HepG2 (cell line): Measurements from ENCODE around the gene CITED2. TPM values are rescaled to one million over a fixed set of nuclear protein-coding genes. Genes with fewer than 3 reads are reported as not detected.

Source experiments
- ARNTL ChIP-seq: sonication (generic); formaldehyde crosslinking; IDR thresholded peaks from 2 replicates; pipeline ENCODE4 v1.4.0; 2020; ENCODE audit warnings: mild to moderate bottlenecking, missing genetic modification reagents
- FOSL1 ChIP-seq: sonication (generic); formaldehyde crosslinking; IDR thresholded peaks from 2 replicates; pipeline ENCODE4 v1.9.0; 2021; ENCODE audit warnings: missing genetic modification reagents, borderline replicate concordance
- HOXA9 ChIP-seq: sonication (generic); formaldehyde crosslinking; IDR thresholded peaks from 2 replicates; pipeline ENCODE4 v1.8.1; 2022; ENCODE audit warnings: missing genetic modification reagents, mild to moderate bottlenecking, moderate library complexity, borderline replicate concordance
- JUN ChIP-seq: sonication (generic); formaldehyde crosslinking; IDR thresholded peaks from 2 replicates; pipeline ENCODE4 v1.4.0; 2020; ENCODE audit warnings: mild to moderate bottlenecking, missing genetic modification reagents
- MBD4 ChIP-seq: IDR thresholded peaks from 2 replicates; pipeline ENCODE4 v1.6.1; 2012; ENCODE audit warnings: low read length, inconsistent platforms, borderline replicate concordance
- NR2F6 ChIP-seq, 2 experiments: IDR thresholded peaks; 2 replicates each; pipeline ENCODE4 v1.6.1; 2016; ENCODE audit warnings: antibody characterized with exemption in 1 of 2, mild to moderate bottlenecking in 1 of 2
- PCBP1 ChIP-seq: fragments of 200-400 bp; formaldehyde crosslinking; IDR thresholded peaks from 2 replicates; pipeline ENCODE4 v1.6.1; 2017; ENCODE audit warnings: mild to moderate bottlenecking, low read depth, low read length, borderline replicate concordance
- PCBP2 ChIP-seq: fragments of 200-400 bp; formaldehyde crosslinking; optimal IDR thresholded peaks from 2 replicates; pipeline ENCODE3; 2018; ENCODE audit warnings: low read length, low read depth; ENCODE audit not compliant: poor library complexity, severe bottlenecking
- SIX1 ChIP-seq: sonication (generic); formaldehyde crosslinking; IDR thresholded peaks from 2 replicates; pipeline ENCODE4 v1.4.0; 2020; ENCODE audit warnings: missing genetic modification reagents, borderline replicate concordance
- SMAD1 ChIP-seq: sonication (generic); formaldehyde crosslinking; IDR thresholded peaks from 2 replicates; pipeline ENCODE4 v1.4.0; 2020; ENCODE audit warnings: missing genetic modification reagents, low read depth, mild to moderate bottlenecking, borderline replicate concordance
- ZNF292 ChIP-seq: sonication (generic); formaldehyde crosslinking; IDR thresholded peaks from 2 replicates; pipeline ENCODE4 v1.8.1; 2022; ENCODE audit warnings: mild to moderate bottlenecking, low read depth, missing genetic modification reagents, borderline replicate concordance
- ZNF543 ChIP-seq: sonication (generic); formaldehyde crosslinking; IDR thresholded peaks from 2 replicates; pipeline ENCODE4 v1.4.0; 2020; ENCODE audit warnings: mild to moderate bottlenecking, missing genetic modification reagents
- ZNF598 ChIP-seq: sonication (generic); formaldehyde crosslinking; IDR thresholded peaks from 2 replicates; pipeline ENCODE4 v1.5.1; 2020; ENCODE audit warnings: mild to moderate bottlenecking, missing genetic modification reagents, borderline replicate concordance
- ZNF629 ChIP-seq: sonication (generic); formaldehyde crosslinking; conservative IDR thresholded peaks from 2 replicates; pipeline ENCODE4 v1.5.0; 2020; ENCODE audit warnings: missing genetic modification reagents
- ZNF678 ChIP-seq: sonication (generic); formaldehyde crosslinking; IDR thresholded peaks from 2 replicates; pipeline ENCODE4 v1.4.0; 2020; ENCODE audit warnings: mild to moderate bottlenecking, missing genetic modification reagents
- polyA plus RNA-seq, 8 experiments: library from polyadenylated mRNA; depleted of rRNA in 3 of 8; stranded (reverse) in 7 of 8; unstranded in 1 of 8; fragments of >200 nt; fragmentation: Illumina TruSeq in 4 of 8; extraction: Trizol in 4 of 8; gene quantifications; 2 replicates each; pipeline versions ENCODE4 v1.2.1 to v1.2.3, GENCODE V29; 2011 to 2016; ENCODE audit warnings: low read depth in 4 of 8, missing spikeins in 1 of 8, mixed read lengths in 1 of 8; ENCODE audit not compliant: insufficient read depth in 1 of 8
- total RNA-seq, 5 experiments: library from RNA; depleted of rRNA; stranded (reverse); fragments of >200 nt; fragmentation: Illumina TruSeq; extraction: Trizol; gene quantifications; 2 replicates each; pipeline ENCODE4 v1.2.3, GENCODE V29; 2016; ENCODE audit warnings: low read depth in 1 of 5
- TF ChIP-seq, protein P1 (sequence below): sonication (generic); formaldehyde crosslinking; IDR thresholded peaks from 2 replicates; pipeline ENCODE4 v1.5.0; 2020; ENCODE audit warnings: missing genetic modification reagents
- TF ChIP-seq, protein P2 (sequence below): sonication (generic); formaldehyde crosslinking; IDR thresholded peaks from 2 replicates; pipeline ENCODE4 v1.4.0; 2020; ENCODE audit warnings: mild to moderate bottlenecking, missing genetic modification reagents
- TF ChIP-seq, protein P3 (sequence below): sonication (generic); formaldehyde crosslinking; IDR thresholded peaks from 2 replicates; pipeline ENCODE4 v1.4.0; 2020; ENCODE audit warnings: missing genetic modification reagents
- TF ChIP-seq, protein P4 (sequence below): IDR thresholded peaks from 2 replicates; pipeline ENCODE4 v1.6.1; 2012; ENCODE audit warnings: low read length, improper control_type of control experiment
- TF ChIP-seq, protein P5 (sequence below): sonication (generic); formaldehyde crosslinking; IDR thresholded peaks from 2 replicates; pipeline ENCODE4 v1.8.1; 2023; ENCODE audit warnings: mild to moderate bottlenecking, moderate library complexity, missing genetic modification reagents

Gene CITED2
- total and polyA plus RNA-seq, 2 of the 13 experiments (the other 11 are each of a cell fraction or from before 2014, with no cell fraction given): 17.6 to 57.2 TPM

DNA sequence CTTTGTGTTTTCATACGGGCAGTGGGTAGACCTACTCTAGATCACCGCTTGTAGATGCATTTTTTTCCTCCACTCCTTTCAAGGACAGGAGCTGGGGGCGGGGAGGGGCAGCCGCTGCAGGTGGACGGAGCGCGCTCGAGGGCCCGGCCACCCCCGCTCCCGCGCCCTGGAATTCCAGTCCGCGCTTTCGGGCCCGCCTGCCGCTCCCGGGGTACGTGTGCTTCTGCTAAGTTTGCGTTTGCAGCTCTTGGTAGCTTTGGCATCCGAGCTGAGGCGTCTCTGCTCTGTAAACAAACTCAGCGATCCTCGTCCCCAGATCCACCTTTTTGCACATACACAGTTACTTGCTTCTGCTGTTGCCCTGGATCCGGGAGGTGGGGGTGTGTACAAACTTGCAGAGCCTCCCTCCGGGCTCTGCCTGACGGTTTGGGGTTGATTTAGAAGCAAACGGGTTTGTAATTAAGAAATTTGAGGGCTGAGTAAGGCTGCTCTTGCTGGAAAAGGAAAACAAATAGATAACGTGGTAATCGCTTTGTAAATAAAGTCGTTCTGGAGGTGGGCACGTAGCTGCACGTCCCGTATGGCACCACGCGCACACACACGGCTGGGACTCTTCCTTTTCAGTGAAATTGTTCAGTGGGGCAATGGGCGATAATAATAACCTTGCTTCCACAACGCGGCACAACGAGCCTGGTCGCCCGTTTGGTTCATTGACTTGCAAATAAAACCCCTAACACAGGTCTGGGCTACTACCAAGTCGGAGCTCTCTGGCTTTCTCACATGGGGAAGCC, 973 bp upstream of the CITED2 start (continued):
- peak; percentile 51; the same call in 1 of the 2 replicates for TF ChIP-seq JUN
- TF ChIP-seq ZNF292 (CRISPR knock-in tag): peak; percentile 95; the same call in 1 of the 2 replicates
- TF ChIP-seq HOXA9 (CRISPR knock-in tag): no peak
- no peak for TF ChIP-seq ZNF598 (CRISPR knock-in tag)
- TF ChIP-seq, protein P1, sequence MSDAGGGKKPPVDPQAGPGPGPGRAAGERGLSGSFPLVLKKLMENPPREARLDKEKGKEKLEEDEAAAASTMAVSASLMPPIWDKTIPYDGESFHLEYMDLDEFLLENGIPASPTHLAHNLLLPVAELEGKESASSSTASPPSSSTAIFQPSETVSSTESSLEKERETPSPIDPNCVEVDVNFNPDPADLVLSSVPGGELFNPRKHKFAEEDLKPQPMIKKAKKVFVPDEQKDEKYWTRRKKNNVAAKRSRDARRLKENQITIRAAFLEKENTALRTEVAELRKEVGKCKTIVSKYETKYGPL: no peak
- TF ChIP-seq ZNF543 (CRISPR knock-in tag): peak; percentile 75
- TF ChIP-seq ARNTL (CRISPR knock-in tag): peak; percentile 61
- peak; percentile 74 for TF ChIP-seq ZNF629
- no peak for TF ChIP-seq PCBP2
- no peak for TF ChIP-seq FOSL1 (CRISPR knock-in tag)
- TF ChIP-seq, protein P2, sequence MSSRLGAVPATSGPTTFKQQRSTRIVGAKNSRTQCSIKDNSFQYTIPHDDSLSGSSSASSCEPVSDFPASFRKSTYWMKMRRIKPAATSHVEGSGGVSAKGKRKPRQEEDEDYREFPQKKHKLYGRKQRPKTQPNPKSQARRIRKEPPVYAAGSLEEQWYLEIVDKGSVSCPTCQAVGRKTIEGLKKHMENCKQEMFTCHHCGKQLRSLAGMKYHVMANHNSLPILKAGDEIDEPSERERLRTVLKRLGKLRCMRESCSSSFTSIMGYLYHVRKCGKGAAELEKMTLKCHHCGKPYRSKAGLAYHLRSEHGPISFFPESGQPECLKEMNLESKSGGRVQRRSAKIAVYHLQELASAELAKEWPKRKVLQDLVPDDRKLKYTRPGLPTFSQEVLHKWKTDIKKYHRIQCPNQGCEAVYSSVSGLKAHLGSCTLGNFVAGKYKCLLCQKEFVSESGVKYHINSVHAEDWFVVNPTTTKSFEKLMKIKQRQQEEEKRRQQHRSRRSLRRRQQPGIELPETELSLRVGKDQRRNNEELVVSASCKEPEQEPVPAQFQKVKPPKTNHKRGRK (CRISPR knock-in tag): no peak
- TF ChIP-seq PCBP1: peak; percentile 56; the same call in 1 of the 2 replicates
- TF ChIP-seq, protein P3, sequence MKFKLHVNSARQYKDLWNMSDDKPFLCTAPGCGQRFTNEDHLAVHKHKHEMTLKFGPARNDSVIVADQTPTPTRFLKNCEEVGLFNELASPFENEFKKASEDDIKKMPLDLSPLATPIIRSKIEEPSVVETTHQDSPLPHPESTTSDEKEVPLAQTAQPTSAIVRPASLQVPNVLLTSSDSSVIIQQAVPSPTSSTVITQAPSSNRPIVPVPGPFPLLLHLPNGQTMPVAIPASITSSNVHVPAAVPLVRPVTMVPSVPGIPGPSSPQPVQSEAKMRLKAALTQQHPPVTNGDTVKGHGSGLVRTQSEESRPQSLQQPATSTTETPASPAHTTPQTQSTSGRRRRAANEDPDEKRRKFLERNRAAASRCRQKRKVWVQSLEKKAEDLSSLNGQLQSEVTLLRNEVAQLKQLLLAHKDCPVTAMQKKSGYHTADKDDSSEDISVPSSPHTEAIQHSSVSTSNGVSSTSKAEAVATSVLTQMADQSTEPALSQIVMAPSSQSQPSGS (CRISPR knock-in tag): peak; percentile 85
- no peak for TF ChIP-seq ZNF678 (CRISPR knock-in tag)
- TF ChIP-seq, protein P4, sequence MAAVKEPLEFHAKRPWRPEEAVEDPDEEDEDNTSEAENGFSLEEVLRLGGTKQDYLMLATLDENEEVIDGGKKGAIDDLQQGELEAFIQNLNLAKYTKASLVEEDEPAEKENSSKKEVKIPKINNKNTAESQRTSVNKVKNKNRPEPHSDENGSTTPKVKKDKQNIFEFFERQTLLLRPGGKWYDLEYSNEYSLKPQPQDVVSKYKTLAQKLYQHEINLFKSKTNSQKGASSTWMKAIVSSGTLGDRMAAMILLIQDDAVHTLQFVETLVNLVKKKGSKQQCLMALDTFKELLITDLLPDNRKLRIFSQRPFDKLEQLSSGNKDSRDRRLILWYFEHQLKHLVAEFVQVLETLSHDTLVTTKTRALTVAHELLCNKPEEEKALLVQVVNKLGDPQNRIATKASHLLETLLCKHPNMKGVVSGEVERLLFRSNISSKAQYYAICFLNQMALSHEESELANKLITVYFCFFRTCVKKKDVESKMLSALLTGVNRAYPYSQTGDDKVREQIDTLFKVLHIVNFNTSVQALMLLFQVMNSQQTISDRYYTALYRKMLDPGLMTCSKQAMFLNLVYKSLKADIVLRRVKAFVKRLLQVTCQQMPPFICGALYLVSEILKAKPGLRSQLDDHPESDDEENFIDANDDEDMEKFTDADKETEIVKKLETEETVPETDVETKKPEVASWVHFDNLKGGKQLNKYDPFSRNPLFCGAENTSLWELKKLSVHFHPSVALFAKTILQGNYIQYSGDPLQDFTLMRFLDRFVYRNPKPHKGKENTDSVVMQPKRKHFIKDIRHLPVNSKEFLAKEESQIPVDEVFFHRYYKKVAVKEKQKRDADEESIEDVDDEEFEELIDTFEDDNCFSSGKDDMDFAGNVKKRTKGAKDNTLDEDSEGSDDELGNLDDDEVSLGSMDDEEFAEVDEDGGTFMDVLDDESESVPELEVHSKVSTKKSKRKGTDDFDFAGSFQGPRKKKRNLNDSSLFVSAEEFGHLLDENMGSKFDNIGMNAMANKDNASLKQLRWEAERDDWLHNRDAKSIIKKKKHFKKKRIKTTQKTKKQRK: no peak
- TF ChIP-seq SIX1 (CRISPR knock-in tag): peak; percentile 81; the same call in 1 of the 2 replicates
- TF ChIP-seq MBD4: no peak; the same call in 1 of the 2 replicates
- TF ChIP-seq NR2F6 (IDR thresholded peaks at IDR 0.05): 0 out of 2 replicates have a peak, but pooled peaks have one; percentile 5
- TF ChIP-seq NR2F6 (CRISPR knock-in tag; IDR thresholded peaks at IDR 0.05): peak; percentile 71
- TF ChIP-seq SMAD1 (CRISPR knock-in tag): 0 out of 2 replicates have a peak, but pooled peaks have one; percentile 31
- TF ChIP-seq, protein P5, sequence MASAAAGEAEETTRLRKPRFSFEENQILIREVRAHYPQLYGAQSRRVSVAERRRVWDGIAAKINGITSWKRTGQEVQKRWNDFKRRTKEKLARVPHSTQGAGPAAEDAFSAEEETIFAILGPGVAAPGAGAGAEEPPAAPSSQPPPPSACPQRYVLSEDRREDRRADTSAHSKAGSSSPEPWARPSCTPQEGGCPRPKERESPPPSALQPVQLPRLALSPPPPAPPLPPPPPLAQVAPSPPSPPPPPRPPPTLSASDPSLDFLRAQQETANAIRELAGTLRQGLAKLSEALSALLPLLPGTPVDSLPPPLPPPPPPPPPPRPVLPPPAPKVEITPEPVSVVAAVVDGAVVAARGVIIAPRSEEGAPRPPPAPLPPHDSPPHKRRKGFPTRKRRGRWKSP (CRISPR knock-in tag): no peak; the same call in 1 of the 2 replicates
